GM10248 (cell line): ENCODE data around the gene PXDN.

Source experiments
- CTCF ChIA-PET: fragments of 300-600 bp; sonication (Branson Sonifier 250); formaldehyde crosslinking; extraction: SDS; loops from one replicate; lab custom pipeline; 2021; ENCODE audit warnings: antibody characterized with exemption; lab: Yijun Ruan, JAX
- POLR2A ChIA-PET: fragments of 350-650 bp; sonication (Branson Sonifier 250); formaldehyde crosslinking; extraction: SDS; loops from one replicate; lab custom pipeline; 2020; ENCODE audit warnings: antibody characterized with exemption; lab: Yijun Ruan, JAX
- DNase-seq: peaks from one replicate; pipeline ENCODE4 v3.0.0; 2012; ENCODE audit errors: extremely low spot score
- TF ChIP-seq, protein P1 (sequence below): IDR thresholded peaks from 2 replicates; pipeline ENCODE4 v1.5.1; 2012; ENCODE audit warnings: mild to moderate bottlenecking, low read depth; ENCODE audit errors: extremely low read depth, missing control alignments, control extremely low read depth

Gene PXDN

DNA sequence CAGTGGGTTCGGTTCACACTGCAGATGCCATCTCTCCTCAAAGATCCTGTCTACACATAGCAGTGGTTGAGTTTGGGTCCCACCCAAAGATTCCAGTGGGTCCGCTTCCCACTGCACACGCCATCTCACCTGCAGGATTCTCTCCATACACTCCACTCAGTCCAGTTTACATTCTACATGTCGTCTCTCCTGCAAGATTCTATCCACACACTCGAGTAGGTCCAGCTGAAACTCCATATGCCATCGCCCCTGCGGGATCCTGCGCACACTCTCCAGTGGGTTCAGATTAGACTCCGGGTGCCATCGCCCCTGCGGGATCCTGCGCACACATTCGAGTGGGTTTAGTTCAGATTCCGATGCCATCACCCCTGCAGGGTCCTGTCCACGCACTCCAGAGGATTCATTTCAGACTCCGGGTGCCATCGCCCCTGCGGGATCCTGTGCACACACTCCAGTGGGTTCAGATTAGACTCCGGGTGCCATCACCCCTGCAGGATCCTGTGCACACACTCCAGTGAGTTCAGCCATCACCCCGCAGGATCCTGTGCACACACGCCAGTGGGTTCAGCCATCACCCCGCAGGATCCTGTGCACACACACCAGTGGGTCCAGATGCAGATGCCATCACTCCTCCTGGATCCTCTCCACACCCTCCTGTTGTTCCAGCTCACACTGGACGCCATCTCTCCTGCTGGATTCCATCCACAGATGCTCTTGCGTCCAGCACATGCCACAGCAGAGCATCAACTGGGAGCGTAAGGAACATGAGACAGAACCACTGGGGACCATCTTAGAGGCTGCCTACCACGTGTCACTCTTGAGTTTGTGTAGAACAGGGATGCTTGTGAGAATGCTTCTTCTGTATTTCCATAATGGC, 3.0 kb upstream of the PXDN start:
- CTCF ChIA-PET, result no interaction called here
- POLR2A ChIA-PET, result no interaction called here
- TF ChIP-seq, protein P1, sequence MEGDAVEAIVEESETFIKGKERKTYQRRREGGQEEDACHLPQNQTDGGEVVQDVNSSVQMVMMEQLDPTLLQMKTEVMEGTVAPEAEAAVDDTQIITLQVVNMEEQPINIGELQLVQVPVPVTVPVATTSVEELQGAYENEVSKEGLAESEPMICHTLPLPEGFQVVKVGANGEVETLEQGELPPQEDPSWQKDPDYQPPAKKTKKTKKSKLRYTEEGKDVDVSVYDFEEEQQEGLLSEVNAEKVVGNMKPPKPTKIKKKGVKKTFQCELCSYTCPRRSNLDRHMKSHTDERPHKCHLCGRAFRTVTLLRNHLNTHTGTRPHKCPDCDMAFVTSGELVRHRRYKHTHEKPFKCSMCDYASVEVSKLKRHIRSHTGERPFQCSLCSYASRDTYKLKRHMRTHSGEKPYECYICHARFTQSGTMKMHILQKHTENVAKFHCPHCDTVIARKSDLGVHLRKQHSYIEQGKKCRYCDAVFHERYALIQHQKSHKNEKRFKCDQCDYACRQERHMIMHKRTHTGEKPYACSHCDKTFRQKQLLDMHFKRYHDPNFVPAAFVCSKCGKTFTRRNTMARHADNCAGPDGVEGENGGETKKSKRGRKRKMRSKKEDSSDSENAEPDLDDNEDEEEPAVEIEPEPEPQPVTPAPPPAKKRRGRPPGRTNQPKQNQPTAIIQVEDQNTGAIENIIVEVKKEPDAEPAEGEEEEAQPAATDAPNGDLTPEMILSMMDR, result no peak
- DNase-seq, result no peak

DNA sequence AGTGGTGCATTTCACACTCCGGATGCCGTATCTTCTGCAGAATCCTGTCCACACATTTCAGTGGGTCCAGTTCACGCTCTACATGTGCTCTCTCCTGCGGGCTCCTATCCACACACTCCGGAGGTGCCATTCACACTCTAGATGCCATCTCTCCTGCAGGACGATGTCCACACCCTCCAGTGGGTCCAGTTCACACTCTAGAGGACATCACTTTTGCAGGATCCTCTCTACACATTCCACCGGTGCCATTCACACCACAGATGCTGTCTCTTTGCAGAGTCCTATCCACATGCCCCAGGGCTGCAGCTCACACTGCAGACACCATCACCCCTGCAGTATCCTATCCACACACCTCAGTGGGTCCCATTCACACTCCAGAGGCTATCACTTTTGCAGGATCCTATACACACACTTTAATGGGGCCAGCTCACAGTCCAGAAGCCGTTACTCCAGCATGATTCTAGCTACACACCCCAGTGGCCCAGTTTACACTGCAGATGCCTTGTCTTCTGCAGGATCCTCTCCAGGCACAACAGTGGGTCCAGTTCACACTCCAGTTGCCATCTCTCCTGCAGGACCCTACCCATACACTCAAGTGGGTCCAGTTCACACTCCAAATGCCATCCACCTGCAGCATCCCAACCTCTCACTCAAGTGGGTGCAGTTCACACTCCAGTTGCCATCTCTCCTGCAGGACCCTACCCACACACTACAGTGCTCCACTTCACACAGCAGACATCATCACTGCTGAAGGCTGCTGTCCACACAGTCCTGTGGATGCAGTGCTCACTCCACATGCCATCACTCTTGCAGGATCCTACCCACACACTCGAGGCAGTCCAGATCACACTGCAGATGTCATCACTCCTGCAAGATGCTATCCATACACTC, 2.1 kb upstream of the PXDN start:
- no peak for DNase-seq
- TF ChIP-seq, protein P1, result no peak
- ChIA-PET POLR2A (no interaction called here), CTCF (no interaction called here)

- CTCF ChIA-PET, result no interaction called here
- no peak for DNase-seq
Observed at GRCh38 chr2:1745171-1746023, 1.1 kb upstream of the PXDN start.

GRCh38 chr2:1744151-1744445, 217 bp downstream of the PXDN start:
- no peak for DNase-seq
- ChIA-PET POLR2A (no interaction called here), CTCF (no interaction called here)
- TF ChIP-seq, protein P1, result no peak

More at GRCh38 chr2:1745171-1746023, 1.1 kb upstream of the PXDN start:
- POLR2A ChIA-PET, result no interaction called here
- TF ChIP-seq, protein P1, result no peak

- TF ChIP-seq, protein P1, result no peak
- POLR2A ChIA-PET, result no interaction called here
- CTCF ChIA-PET, result no interaction called here
- no peak for DNase-seq
Observed at GRCh38 chr2:1743396-1744150, 742 bp downstream of the PXDN start.
